Measurements from ENCODE around the gene CAMK2G.
"Not testable (repeated sequence)": the region's sequence is repeated elsewhere in the genome, so short reads cannot be mapped to it uniquely, and the experiment has no call there.

The CAMK2G gene

GRCh38 chr10:73874267-73875138 lies at the start of gene CAMK2G:
CAMK2G (minus strand) TSS chr10:73874555; CDS start chr10:73874461, 94 bp downstream.
- peak; percentile 27 to 58 for DNase-seq

DNA sequence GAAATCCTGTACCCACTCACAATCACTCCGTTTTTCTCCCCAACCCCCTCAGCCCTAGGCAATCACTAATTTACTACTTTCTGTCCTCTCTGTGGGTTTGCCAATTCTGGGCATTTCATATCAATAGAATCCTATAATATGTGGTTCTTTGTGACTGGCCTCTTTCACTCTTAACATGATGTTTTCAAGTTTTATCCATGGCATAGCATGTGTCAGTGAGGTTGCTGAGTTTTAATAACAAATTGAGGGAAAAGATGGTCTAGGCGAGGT lies 48.4 kb upstream of the CAMK2G start:
- no peak for DNase-seq

DNA sequence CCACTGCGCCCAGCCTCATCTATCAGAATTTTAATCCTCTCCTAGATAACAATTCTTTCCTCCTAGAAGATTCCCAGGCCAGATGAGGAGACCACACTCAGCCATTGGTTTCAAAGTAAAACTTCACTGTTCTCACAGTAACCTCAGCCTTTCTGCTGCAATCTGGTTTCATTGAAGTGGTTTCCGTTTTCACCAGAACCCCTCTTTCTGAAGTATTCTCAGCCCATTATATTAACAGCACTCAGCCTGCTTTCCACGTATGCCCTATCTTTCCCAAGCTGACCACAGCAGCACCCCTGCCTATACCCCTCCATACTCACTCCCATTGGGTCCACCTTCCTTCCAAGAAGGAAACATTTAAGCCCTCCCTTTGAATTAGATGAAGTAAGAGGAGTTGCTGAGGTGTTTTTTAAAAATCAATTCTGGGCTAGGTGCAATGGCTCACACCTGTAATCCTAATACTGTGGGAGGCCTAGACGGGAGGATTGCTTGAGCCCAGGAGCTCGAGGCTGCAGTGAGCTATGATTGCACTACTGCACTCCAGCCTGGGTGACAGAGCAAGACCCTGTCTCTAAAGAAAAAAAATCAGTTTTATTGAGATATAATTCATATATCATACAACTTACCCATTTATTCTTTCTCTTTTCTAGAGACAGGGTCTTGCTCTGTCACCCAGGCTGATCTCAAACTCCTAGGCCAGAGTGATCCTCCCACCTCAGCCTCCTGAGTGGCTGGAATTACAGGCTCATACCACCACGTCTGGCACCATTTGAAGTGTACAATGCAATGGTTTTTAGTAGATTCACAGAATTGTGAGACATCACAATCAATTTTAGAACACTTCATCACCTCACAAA lies 47.9 kb upstream of the CAMK2G start:
- DNase-seq, result no peak

DNA sequence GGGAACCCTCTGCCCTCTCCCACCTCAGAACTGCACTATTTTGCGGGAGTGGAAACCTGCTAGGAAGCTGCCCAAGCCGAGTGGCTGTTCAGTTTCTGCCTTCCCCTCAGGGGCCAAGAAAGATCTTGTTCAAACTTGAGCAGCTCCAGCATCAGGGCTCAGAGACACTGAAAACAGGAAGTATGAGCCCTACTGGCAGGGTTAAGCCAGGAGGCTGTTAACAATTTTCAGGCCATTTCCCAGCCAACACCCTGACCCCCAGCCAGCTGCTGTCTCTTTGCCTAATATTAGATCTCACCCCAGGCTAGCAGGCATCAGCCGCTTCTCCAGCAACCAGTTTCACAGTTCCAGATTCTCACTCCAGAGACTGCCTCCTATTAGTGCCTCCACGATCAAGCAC lies 45.7 kb upstream of the CAMK2G start:
- no peak for DNase-seq

GRCh38 chr10:73919481-73919880 lies 45.1 kb upstream of the CAMK2G start:
- DNase-seq, result not testable (repeated sequence)

- DNase-seq, result no peak
Observed at GRCh38 chr10:73917566-73918305, 43.4 kb upstream of the CAMK2G start.

DNA sequence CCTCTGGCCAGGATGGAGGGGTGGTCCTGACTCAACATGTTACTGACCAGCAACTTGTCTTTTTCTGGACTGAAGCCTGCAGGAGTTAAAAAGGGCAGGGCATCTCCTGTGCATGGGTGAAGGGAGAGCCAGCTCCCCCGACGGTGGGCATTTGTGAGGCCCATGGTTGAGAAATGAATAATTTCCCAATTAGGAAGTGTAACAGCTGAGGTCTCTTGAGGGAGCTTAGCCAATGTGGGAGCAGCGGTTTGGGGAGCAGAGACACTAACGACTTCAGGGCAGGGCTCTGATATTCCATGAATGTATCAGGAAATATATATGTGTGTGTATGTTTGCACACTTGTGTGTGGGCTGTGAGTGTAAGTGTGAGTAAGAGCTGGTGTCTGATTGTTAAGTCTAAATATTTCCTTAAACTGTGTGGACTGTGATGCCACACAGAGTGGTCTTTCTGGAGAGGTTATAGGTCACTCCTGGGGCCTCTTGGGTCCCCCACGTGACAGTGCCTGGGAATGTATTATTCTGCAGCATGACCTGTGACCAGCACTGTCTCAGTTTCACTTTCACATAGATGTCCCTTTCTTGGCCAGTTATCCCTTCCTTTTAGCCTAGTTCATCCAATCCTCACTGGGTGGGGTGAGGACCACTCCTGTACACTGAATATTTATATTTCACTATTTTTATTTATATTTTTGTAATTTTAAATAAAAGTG lies 42.6 kb upstream of the CAMK2G start:
- DNase-seq, result no peak

DNA sequence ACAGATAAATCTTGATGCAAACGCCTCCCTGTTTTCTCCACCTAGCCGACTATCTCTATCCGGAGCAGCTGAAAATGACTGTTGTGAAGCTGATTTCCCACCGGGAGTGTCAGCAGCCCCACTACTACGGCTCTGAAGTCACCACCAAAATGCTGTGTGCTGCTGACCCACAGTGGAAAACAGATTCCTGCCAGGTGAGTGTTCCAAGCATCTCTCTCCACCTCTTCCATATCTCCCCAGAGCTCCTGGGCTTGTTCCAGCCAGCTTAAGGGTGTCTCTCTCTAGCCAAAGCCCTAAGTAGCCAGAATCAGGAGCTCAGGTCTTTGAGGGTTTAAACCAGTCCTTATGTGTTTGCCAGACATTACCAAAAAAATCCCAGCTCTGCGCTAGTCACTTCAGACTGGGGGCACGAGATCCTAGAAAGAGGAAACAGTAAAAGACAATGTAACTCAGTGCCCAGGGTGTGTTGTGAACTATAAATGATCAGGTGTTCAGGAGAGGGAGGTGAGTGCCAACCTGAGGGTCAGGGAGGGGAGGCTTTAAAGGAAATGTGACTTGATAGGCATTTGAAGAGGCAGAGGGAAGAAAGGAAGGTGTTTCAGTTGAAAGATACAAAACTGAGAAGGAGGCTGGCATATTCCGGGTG lies 41.0 kb upstream of the CAMK2G start:
- no peak for DNase-seq

DNA sequence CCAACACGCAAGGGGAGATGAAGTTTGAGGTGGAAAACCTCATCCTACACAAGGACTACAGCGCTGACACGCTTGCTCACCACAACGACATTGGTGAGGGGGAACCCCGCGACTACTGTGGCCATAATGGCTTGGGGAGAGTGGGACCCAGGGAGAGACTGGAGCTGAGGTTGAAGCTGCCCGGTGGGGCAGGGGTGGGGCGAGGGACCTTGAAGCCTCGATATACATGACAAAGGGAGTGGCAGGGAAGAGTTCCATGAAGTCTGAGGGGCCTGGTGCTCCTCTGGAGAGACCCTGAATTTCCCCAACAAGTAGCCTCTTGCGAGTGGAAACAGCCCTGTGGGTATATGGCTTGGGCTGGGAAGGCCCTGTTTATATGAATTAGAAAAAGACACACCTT lies 39.7 kb upstream of the CAMK2G start:
- no peak for DNase-seq

GRCh38 chr10:73911553-73912004 lies 37.2 kb upstream of the CAMK2G start:
- no peak for DNase-seq

- DNase-seq, result no peak
Observed at GRCh38 chr10:73910764-73911552, 36.6 kb upstream of the CAMK2G start, which contains the start of gene PLAU. PLAU (plus strand) TSS chr10:73911132; CDS start chr10:73911556, 424 bp downstream.

GRCh38 chr10:73910401-73910763 lies 36.0 kb upstream of the CAMK2G start:
- no peak for DNase-seq

DNA sequence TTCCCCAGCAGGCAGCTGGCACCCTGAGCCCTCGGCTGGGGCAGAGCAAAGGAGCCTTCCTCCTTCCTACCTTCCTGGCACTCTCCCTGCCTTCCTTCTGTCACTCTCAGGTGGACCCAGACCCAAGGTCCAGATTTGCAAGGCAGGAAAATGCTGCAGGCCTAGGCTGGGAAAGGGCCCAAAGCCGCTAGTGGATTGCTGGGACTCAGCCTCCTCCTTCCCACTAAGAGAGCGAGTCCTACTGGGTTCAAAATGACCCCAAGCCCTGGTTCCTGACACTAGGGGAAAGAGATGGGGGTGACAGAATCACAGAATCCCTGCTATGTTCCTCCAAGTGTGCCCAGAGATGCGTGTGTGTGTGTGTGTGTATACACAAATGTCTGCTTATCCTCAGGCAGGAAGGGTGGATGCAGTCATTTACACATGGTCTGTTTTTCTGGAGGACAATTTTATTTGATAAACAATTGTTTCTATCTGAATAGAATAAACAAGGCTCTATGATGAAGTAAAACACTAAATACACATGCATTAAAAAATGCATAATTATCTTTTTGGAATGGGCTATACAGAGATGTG lies 35.3 kb upstream of the CAMK2G start:
- DNase-seq, result no peak

- peak; percentile 80 to 86 for DNase-seq
Observed at GRCh38 chr10:73908853-73909539, 34.6 kb upstream of the CAMK2G start.

GRCh38 chr10:73907841-73908517 lies 33.6 kb upstream of the CAMK2G start:
- no peak for DNase-seq

- peak; percentile 61 to 92 for DNase-seq
Observed at GRCh38 chr10:73906524-73907447, 32.4 kb upstream of the CAMK2G start.

- DNase-seq, result no peak
Observed at GRCh38 chr10:73905256-73906020, 31.1 kb upstream of the CAMK2G start.

DNA sequence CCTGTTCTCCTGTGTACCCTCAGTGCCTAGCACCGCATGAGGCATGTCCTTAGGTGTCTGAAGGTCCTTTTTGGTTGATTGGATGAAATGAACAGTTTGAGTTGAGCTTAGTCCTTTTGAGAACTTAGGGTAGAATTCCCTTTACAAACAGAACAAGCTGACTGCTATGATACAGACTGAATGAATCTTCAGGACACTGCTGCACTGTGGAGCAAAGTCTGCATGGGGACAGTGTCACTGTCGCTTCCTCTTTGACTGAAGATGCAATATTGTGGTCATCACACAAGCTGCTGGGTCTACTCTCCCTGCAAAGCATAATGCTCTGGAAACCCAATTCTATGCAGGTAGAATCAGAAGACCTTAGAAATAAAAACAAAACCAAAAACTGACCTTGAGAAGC lies 28.0 kb upstream of the CAMK2G start:
- no peak for DNase-seq
